K562 (cell line): ENCODE results near the gene REM2. TPM values are rescaled to one million over a fixed set of nuclear protein-coding genes. Genes with fewer than 3 reads are reported as not detected.

Experiments
- CCAR2 ChIP-seq: fragments of 200-400 bp; formaldehyde crosslinking; IDR thresholded peaks from 2 replicates; pipeline ENCODE4 v1.6.1; 2017; ENCODE audit warnings: mild to moderate bottlenecking, low read depth, low read length
- MED1 ChIP-seq: sonication (generic); formaldehyde crosslinking; IDR thresholded peaks from 2 replicates; pipeline ENCODE4 v1.8.1; 2023; ENCODE audit warnings: missing genetic modification reagents, borderline replicate concordance
- SMARCB1 ChIP-seq: IDR thresholded peaks from 2 replicates; pipeline ENCODE4 v1.6.1; 2011; ENCODE audit warnings: improper control_type of control experiment, low read depth; ENCODE audit not compliant: insufficient read length
- ZNF134 ChIP-seq: fragments of 250-450 bp; sonication (Bioruptor Pico); conservative IDR thresholded peaks from 2 replicates; pipeline ENCODE4 v1.4.0; 2020
- ZNF79 ChIP-seq: fragments of 250-450 bp; sonication (Bioruptor Pico); IDR thresholded peaks from 2 replicates; pipeline ENCODE4 v1.4.0; 2020; ENCODE audit warnings: low read depth, mild to moderate bottlenecking, moderate library complexity
- polyA plus RNA-seq, 8 experiments: library from polyadenylated mRNA; depleted of rRNA in 4 of 8; stranded (reverse) in 5 of 8; unstranded in 3 of 8; fragments of >200 nt; fragmentation: Nextera tagmentation in 2 of 8; fragmentation: Illumina TruSeq in 1 of 8; extraction: Ambion mirVana in 2 of 8; extraction: Trizol in 1 of 8; gene quantifications; 2 replicates each; pipeline versions ENCODE4 v1.2.1 to v1.2.3, GENCODE V29; 2011 to 2014; ENCODE audit warnings: inconsistent platforms in 1 of 8, missing spikeins in 1 of 8
- total RNA-seq, 7 experiments: library from RNA; depleted of rRNA in 6 of 7; stranded (reverse); fragments of >200 nt in 6 of 7; fragmentation: Illumina TruSeq in 2 of 7; extraction: Trizol in 2 of 7; gene quantifications; 2 replicates each; pipeline versions ENCODE4 v1.2.1 to v1.2.3, GENCODE V29; 2011 to 2021; ENCODE audit warnings: low replicate concordance in 1 of 7
- TF ChIP-seq, protein P1 (sequence below): fragments of 250-450 bp; sonication (Bioruptor Pico); IDR thresholded peaks from 2 replicates; pipeline ENCODE4 v1.5.0; 2021; ENCODE audit warnings: mild to moderate bottlenecking, borderline replicate concordance

The REM2 gene
- total and polyA plus RNA-seq, 9 of the 15 experiments (the other 6 are each of a cell fraction or from before 2014, with no cell fraction given): 0.18 to 1.0 (median 0.38) TPM

DNA sequence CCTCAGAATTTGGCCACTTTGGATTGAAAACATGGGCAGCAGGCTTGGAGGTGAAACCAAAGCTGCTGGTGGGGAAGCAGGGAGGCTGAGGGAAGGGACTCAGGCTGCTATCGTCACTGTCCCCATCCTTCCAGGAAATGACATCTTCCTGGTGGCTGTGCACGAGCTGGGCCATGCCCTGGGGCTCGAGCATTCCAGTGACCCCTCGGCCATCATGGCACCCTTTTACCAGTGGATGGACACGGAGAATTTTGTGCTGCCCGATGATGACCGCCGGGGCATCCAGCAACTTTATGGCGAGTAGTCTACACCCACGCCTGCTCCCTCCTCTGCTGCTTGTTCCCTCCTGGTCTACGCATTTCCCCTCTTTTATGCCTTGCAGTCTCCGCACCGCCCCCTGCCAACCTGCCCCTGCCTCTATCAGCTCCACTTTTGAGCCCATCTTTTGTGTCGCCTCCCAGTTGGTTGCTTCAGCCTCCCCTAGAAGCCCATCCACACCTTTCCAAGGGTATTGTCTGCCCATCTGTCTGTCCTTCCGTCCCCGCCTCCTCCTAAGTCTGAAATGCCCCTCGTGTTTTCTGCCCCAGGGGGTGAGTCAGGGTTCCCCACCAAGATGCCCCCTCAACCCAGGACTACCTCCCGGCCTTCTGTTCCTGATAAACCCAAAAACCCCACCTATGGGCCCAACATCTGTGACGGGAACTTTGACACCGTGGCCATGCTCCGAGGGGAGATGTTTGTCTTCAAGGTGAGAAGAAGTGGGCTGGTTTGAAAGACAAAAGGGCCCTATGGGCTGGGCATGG lies 39.7 kb upstream of the REM2 start (continued):
- TF ChIP-seq SMARCB1 (no peak), CCAR2 (no peak), ZNF79 (CRISPR knock-in tag) (no peak), MED1 (CRISPR knock-in tag) (no peak), ZNF134 (CRISPR knock-in tag) (no peak)
- TF ChIP-seq, protein P1, sequence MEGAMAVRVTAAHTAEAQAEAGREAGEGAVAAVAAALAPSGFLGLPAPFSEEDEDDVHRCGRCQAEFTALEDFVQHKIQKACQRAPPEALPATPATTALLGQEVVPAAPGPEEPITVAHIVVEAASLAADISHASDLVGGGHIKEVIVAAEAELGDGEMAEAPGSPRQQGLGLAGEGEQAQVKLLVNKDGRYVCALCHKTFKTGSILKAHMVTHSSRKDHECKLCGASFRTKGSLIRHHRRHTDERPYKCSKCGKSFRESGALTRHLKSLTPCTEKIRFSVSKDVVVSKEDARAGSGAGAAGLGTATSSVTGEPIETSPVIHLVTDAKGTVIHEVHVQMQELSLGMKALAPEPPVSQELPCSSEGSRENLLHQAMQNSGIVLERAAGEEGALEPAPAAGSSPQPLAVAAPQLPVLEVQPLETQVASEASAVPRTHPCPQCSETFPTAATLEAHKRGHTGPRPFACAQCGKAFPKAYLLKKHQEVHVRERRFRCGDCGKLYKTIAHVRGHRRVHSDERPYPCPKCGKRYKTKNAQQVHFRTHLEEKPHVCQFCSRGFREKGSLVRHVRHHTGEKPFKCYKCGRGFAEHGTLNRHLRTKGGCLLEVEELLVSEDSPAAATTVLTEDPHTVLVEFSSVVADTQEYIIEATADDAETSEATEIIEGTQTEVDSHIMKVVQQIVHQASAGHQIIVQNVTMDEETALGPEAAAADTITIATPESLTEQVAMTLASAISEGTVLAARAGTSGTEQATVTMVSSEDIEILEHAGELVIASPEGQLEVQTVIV (CRISPR knock-in tag): no peak
